HG02973 (cell line): ENCODE measurements around the gene PCLO.
"Not testable (repeated sequence)": the region's sequence is repeated elsewhere in the genome, so short reads cannot be mapped to it uniquely, and the experiment has no call there.

Experiments used
- ATAC-seq: cut with Tn5 transposase; IDR thresholded peaks from one replicate; pipeline ENCODE4 v1.9.1; 2021; ENCODE audit warnings: moderate library complexity; ENCODE audit not compliant: unreplicated experiment

The PCLO gene

GRCh38 chr7:83130623-83131545, 31.8 kb downstream of the PCLO start:
- no peak for ATAC-seq

DNA sequence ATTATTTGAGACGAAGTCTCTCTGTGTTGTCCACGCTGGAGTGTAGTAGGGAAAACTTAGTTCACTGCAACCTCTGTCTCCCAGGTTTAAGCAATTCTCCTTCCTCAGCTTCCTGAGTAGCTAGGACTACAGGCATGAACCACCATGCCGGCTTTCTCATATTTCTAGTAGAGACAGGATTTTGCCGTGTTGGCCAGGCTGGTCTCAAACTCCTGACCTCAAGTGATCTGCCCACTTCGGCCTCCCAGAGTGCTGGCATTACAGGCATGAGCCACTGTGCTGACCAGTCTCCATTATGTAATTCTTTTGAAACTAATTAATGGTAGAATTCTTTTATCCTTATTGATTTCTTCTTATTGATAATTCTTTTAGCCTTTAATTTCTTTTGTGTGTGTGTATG, 32.5 kb downstream of the PCLO start:
- no peak for ATAC-seq

DNA sequence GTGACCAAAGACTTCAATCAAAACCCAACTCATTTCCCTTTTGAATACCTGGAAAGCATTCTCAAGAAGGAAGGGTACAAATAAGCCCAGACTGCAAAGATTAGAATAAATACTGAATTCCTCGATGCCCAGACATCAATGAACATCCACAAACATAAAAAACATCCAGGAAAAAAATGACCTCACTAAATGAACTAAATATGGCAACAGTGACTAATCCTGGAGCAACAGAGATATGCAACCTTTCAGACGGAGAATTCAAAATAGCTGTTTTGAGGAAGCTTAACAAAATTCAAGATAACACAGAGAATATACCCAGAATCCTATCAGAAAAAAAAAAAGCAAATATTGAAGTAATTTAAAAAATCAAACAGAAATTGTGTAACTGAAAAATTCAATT, 43.2 kb downstream of the PCLO start:
- ATAC-seq: no peak

- no peak for ATAC-seq
These were observed 43.7 kb downstream of the PCLO start for GRCh38 chr7:83119026-83119382.

DNA sequence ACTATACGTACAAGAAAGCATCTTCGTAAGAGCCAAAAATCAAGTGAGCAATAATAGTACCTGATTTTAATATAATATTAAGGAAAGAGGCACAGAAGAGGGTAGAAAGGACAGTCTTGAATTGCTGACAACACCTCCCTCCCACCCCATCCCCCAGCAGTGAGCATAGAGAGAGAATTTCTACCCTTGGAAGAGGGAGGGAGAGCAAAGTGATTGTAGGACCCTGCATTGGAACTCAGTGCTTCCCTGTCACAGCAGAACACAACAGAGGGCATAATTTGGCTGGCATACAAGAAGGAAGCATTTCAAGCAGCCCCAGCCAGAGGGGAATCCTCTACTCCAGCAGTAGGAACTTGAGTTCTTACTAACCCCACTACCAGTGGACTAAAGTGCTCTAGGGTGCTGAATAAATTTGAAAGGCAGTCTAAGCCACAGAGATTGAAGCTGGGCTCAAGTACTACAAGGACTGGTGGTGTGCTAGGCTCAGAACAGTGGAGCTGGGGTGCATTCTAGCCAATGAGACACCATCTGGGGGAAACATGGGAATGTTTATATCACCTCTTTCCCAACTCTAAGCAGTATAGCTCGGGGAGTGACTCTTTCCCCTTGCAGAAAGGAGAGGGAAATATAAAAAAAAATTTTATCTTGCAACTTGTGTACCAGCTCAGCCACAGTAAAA, 44.2 kb downstream of the PCLO start:
- ATAC-seq: no peak

DNA sequence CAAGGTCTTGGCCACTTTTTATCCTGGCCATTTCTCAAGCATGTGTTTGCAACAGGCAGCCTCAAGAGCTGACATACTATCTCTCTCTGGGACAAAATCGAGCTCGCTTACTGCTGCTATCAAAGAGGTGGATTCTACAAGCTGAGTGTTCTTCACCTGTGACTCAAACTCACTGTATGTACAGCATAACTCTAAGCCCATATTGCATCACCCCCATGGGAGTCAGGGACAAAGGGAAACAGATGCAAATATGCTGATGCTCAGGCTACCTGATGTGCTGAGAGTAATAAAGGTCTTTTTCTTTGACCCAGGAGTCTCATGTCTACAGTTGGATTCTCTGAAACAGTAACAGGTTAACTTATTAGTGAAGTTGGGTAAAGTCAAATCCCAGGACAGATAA, 45.2 kb downstream of the PCLO start:
- no peak for ATAC-seq

GRCh38 chr7:83111391-83111790, 51.3 kb downstream of the PCLO start:
- no peak for ATAC-seq

- ATAC-seq: no peak
These were observed 53.3 kb downstream of the PCLO start for GRCh38 chr7:83109352-83109751.

DNA sequence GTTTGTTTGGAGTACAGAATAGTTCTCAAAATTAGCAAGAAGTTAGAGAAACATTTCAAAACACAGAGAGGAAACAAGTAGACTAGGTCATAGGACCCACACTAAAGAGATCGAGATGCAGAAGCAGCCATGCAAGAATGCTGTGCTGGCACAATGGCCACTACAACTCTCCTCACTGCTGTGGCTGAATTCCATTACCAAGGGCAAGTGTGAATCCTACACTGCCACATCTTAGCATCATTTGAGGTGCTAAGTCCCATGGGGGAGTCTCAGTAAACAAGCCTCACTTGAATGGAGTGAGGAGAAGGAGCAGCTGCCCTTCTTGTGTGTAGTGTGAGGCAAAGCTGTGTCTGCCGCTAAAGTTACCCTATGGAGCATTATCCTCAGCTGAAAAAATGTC, 56.7 kb downstream of the PCLO start:
- ATAC-seq: no peak

GRCh38 chr7:83105063-83105462, 57.6 kb downstream of the PCLO start:
- no peak for ATAC-seq

GRCh38 chr7:83101530-83101929, 61.2 kb downstream of the PCLO start:
- no peak for ATAC-seq

GRCh38 chr7:83096065-83096580, 66.6 kb downstream of the PCLO start:
- no peak for ATAC-seq

- ATAC-seq: no peak
These were observed 77.4 kb downstream of the PCLO start for GRCh38 chr7:83085299-83085698.

DNA sequence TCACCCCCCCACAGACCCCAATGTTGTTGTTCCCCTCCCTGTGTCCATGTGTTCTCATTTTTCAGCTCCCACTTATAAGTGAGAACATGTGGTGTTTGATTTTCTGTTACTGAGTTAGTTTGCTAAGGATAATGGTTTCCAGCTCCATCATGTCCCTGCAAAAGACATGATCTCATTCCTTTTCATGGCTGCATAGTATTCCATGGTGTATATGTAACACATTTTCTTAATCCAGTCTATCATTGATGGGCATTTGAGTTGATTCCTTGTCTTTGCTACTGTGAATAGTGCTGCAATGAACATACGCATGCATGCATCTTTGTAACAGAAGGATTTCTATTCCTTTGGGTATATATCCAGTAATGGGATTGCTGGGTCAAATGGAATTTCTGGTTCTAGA, 82.8 kb downstream of the PCLO start:
- ATAC-seq: not testable (repeated sequence)

DNA sequence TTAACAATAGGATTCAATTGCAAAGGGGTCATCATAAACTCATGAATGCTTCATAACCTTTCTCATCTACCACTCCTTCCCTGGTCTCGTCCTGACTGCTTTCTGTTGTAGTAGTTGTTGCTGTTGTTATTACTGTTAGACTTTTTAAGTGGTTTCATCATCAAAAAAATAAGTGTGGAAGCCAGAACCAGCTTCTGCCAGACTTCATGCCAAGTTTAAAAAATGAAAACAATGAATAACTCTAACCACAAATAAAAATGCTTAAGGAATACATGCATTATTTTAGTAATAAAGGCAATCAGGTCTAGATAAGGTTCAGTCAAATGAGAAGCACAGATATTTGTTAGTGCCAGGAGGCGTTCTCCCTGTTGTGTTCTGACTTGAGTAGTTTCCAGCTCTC, 85.4 kb downstream of the PCLO start:
- no peak for ATAC-seq

- no peak for ATAC-seq
These were observed 89.8 kb downstream of the PCLO start for GRCh38 chr7:83072576-83073517.

GRCh38 chr7:83065714-83066113, 97.0 kb downstream of the PCLO start:
- ATAC-seq: no peak

DNA sequence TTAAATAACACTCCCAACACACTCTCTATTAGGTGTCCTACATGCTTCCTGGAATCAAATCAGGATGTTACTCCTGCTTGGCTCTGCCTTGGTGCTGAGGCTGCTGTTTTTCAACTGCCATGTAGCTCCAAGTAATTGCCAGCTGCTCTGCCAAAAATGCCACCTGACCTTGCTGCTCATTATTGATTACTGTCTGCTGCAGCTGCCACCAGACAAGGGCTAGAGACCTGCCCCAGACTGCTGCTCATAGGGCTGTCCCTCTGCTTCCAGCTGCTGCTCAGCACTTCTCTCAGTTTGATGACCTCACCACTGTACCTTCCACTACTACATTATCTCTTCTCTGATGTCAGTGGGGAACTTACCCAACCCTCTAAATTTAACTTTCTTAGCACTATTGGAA, 102.5 kb downstream of the PCLO start:
- no peak for ATAC-seq

- ATAC-seq: no peak
These were observed 104.0 kb downstream of the PCLO start for GRCh38 chr7:83058667-83059066.

DNA sequence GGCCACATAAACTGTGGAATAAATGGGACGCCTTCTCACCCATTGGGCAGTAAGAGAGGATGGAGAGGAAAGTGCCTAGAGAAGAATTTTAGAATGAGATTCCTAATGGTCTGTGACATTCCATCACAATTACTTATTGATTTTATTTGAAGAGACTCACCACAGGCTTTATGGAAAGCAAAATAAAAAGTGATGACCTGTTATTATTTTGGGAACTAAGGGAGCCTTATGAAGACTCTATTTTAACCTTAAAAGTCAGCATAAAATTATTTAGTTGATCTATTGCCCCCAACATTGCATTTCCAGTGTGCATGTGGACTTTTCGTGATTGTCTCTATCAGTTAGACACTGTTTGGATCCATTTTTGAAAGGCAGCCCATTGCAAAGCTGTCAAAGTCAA, 107.5 kb downstream of the PCLO start:
- ATAC-seq: no peak

DNA sequence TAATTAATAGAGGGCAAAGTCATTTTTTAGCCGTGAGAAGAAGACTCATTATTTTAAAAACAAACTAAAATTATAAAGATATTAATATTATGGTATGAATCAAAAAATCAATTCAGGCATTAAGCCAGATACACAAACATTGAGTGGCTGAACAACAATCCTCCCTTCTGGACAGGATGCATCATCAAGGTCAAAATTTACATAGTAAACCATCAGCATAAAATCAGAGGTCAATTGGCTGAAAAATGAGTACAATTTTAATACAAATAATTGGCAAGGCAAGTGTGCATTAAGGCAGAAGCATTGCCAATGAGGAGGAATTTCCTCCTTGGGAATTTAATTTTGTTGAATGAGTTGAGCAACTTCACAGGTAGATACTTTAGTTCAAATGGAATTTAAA, 108.2 kb downstream of the PCLO start:
- ATAC-seq: no peak
